Adrenal gland (tissue), 5 donors: ENCODE results near the gene CCDC91.

Experiments used
- CTCF ChIP-seq, 6 experiments: fragments of 450-650 bp in 4 of 6; fragments of 200-600 bp in 2 of 6; sonication (generic) in 1 of 6; IDR thresholded peaks; 1 replicate in 5 of 6; 2 replicates in 1 of 6; pipeline versions ENCODE4 v1.5.1 to v1.8.0; 2016 to 2021; ENCODE audit warnings: antibody characterized with exemption in 6 of 6, mild to moderate bottlenecking in 2 of 6, moderate library complexity in 1 of 6
- POLR2A ChIP-seq, 2 donors: fragments of 450-650 bp; IDR thresholded peaks; one replicate each; pipeline ENCODE4 v1.6.1; 2017; ENCODE audit warnings: antibody characterized with exemption in 2 of 2, mild to moderate bottlenecking in 2 of 2, moderate library complexity in 1 of 2
- donor health status: DM: no; HTN: no; CAD: no.

GRCh38 chr12:28527631-28528249 is 337.5 kb downstream of the CCDC91 start:
- TF ChIP-seq CTCF (IDR thresholded peaks at IDR 0.05): no peak
- TF ChIP-seq POLR2A (IDR thresholded peaks at IDR 0.05): no peak
